ENCODE measurements around the gene FLT1.

Gene FLT1

DNA sequence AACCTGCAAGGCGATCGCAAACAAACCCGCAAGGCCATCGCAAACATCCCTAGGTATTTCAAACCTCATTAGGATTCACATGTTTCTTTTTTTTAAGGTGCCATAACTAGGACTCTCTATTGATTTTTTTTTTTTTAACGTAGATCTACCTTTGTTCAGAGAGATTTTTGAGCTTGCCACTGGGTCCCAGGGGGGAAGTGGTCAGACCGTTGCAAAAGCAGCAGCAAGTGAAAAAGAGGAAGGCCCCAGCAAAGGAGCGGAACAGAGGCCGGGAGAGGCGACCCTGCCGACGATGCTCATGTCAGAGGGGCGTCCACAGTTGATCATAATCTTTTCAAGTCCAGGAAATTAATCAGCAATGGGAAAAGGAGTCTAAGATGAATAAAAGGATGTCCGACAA lies 32.7 kb upstream of the FLT1 start:
- DNase-seq (ENCODE audit: low read depth in 1 of 2, low spot score in 1 of 2): no peak

DNA sequence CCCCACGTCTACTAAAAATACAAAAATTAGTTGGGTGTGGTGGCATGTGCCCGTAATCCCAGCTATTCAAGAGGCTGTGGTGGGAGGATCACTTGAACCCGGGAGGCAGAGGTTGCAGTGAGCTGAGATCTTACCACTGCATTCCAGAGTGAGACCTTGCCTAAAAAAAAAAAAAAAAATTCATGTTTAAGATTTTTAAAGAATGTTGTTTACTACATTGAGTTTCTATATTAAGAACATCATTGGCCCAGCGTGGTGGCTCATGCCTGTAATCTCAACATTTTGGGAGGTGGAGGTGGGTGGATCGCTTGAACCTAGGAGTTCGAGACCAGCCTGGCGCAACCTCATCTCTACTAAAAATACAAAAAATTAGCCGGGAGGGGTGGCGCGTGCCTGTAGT lies 31.9 kb upstream of the FLT1 start:
- no peak for DNase-seq (ENCODE audit: low read depth in 1 of 2, low spot score in 1 of 2)

DNA sequence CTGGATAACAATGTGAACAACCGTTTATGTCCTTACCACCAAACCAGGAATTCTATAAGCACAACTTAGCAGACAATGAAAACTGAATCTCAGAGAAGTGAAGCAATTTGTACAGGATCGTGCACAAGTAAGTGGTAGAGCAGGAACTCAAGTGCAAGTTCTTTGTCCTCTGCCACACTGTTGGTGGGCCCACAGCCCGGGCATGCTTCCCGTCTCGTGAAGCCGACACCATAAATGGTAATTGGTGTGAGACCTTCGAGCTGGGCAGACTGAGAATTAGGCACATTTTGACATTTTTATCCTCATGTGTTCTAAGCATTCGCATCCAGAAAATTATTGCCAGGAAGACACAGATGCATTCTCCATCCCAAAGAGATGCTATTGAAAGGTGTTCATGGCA lies 27.9 kb upstream of the FLT1 start:
- no peak for DNase-seq (ENCODE audit: low read depth in 1 of 2, low spot score in 1 of 2)

DNA sequence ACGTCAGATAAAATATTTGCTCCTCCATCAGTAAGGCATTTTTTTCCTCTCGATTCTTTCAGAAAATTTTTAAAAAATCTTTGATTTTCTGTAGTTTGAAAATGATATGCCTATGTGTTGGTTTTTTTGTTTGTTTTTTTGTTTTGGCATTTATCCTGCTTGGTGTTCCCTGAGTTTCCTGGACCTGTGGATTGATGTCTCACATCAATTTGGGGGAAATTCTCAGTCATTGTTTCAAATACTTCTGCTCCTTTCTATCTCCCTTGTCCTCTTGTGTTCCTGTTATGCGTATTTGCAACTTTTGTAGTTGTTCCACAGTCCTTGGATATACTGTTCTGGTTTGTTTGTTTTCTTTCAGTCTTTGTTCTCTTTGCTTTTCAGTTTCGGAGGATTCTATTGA lies 18.8 kb upstream of the FLT1 start:
- DNase-seq (ENCODE audit: low read depth in 1 of 2, low spot score in 1 of 2): no peak

DNA sequence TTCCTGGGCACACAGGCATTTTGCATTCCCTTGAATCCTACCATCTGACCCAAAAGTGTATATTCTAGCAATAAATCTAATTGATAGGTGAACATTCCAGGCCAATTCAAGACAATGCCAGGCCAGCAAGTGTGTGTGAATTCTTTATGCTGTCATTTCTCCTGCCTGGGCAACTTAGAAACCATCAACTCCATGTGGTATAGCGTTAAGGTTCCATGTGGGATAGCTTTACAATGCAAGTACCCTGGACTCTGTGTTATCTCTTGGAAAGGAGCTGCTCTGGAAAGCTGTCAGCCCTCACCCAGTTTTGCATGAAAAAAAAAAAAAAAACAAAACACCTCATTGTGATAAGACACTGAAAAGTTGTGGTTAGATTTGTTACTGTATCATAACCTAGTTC lies 15.6 kb upstream of the FLT1 start:
- no peak for DNase-seq (ENCODE audit: low read depth in 1 of 2, low spot score in 1 of 2)

DNA sequence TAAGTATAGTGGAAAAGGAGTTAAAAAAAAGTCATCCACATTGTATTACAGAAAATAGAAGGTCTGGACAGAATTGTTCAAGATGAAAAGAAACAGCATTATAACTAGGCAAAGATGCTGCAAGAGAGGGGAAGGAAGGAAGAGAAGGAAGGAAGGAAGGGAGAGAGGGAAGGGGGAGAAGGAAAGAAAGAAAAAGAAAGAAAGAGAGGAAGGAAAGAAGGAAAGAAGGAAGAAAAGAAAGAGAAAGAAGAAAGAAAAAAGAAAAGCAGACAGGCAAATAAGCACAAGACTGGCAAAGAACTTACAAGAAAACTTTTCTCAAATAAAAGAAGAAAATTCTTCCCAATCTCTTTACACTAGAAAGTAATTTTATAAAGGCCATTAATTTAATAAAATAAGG lies 15.1 kb upstream of the FLT1 start:
- no peak for DNase-seq (ENCODE audit: low read depth in 1 of 2, low spot score in 1 of 2)

DNA sequence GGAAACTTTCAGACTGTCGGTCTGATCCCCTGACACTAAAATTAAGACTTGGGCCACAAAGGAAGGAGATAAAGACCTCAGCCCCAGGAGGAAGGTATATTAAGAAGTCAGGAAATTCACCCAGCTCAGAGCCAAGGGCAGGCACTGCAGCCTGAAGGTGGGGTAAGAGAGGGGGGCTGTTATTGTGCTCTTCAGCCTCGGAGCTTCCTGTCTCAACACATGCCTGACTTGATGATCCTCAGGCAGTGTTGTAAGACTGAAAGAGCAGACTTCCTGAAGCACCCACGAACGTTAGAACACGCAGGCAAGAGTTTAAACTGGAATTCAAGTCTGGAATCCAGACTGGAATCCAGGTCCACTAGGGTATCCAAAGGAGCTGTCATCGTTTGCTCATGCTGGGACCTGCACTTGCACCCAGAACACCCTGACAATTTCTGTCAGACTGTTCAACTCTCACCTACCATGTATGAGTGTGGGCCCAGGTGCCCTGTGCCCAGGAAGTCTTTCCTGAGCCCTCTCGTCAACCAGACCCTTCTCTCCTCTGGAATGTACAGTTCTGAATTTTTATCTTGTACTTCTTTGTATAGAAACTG lies 10.7 kb upstream of the FLT1 start:
- DNase-seq (ENCODE audit: low read depth in 1 of 2, low spot score in 1 of 2): no peak

GRCh38 chr13:28503182-28503967 lies 8.4 kb upstream of the FLT1 start:
- no peak for DNase-seq (ENCODE audit: low read depth in 1 of 2, low spot score in 1 of 2)

DNA sequence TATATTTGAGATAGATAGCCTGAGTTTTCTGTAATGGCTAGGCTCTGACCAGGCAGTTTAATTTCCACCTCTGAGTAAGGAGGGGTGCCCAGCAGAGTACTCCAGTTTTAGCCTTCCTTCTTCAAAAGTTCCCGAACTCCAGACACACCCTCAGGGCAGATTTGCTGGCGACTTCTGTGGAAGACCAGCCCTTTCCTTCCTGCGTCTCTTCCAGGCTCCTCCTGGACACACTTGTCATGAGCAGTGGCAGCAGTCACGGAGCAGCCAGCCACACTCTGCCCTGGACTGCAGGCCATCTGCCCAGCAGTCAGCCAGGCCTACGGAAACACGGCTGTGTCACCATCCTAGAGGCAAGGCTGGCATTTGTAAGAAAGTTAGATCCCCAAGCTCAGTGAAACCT lies 6.6 kb upstream of the FLT1 start:
- no peak for DNase-seq (ENCODE audit: low read depth in 1 of 2, low spot score in 1 of 2)

GRCh38 chr13:28499609-28500008 lies 4.7 kb upstream of the FLT1 start:
- no peak for DNase-seq (ENCODE audit: low read depth in 1 of 2, low spot score in 1 of 2)

- DNase-seq (ENCODE audit: low read depth in 1 of 2, low spot score in 1 of 2): no peak
Observed at GRCh38 chr13:28498481-28499115, 3.7 kb upstream of the FLT1 start.

DNA sequence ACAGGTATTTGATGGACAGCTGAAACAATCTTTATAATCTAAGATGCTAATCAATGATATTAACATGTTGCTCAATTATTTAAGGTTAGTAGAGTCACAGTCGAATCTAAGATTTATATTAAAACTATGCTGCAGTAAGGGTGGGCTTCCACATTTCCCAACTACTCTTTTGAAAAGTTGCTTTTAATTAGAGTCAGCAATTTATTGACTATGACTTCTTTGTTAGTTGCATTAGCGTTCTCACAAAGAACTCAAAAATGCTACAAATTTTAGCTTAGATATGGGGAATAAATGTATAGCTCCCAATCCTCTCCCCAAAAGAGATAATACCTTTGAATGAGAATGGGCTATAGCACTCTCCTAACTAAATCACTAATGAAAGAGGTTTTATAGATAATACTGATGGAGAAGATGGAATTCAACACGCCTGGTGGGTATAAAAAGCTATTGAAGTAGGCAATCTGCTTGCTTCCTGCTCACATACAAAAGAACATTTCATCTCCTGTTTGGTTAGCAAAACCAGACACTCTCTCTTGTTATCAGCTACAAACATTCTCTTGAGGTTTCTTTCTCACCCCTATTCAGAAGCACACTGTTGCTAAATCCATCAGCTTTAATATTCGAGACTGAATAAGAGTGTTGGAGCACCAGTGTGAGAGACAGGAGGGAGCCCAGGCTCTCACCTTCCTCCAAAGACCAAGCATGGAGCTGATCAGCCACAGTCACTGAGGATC lies 2.4 kb upstream of the FLT1 start:
- DNase-seq (ENCODE audit: low read depth in 1 of 2, low spot score in 1 of 2): no peak

DNA sequence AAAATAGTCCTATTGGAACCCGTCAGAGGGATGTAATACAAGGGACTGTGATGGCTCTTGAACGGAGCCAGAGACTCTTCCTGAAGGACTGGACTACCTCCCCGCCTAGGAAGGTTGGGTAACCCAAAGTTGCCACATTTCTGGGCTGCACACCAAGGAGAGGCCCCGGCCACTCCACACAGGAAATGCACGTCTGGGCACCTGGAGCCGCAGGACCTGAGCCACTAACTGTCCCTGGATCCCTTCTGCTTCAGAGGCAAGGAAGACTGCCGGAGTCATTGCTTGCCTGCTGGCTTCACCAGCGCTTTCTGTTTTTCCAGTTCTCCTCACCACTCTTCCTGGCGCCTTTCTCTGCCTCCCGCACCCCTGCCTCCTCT lies 1.2 kb upstream of the FLT1 start:
- no peak for DNase-seq (ENCODE audit: low read depth in 1 of 2, low spot score in 1 of 2)

DNA sequence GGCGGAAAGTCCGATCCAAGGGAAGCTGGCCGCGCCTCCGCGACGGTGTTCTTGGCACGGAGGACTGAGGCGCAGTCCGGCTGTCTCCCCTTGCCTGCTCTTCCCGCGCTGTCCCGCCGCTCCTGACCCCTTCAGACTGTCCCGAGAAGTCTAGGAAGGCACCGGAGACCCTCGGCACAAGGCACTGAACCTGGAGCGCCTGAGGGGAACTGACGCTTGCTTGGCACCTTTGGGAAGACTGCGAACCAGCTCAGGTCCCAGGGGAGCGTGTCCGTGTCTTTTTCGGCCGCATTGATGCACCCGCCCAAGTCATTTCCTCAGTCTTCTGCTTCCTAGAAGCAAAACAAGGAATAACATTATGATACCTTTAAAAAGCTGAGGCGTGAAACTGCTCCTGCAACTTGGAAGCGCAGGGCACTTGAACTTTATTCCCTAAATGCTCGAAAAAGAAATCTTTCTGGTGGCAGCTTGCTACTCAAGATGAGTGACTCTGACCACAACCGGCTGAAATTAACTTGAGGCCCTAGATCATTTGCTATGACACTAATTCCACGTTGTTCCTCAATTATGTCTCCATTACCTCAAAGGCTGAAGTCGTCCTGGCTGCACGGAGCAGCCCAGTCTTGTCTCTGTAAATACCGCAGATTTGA lies 735 bp upstream of the FLT1 start:
- DNase-seq (ENCODE audit: low read depth in 1 of 2, low spot score in 1 of 2): no peak

GRCh38 chr13:28494504-28494777 lies 487 bp downstream of the FLT1 start:
- DNase-seq (ENCODE audit: low read depth in 1 of 2, low spot score in 1 of 2): no peak

- DNase-seq (ENCODE audit: low read depth in 1 of 2, low spot score in 1 of 2): no peak
Observed at GRCh38 chr13:28493740-28494503, 1.0 kb downstream of the FLT1 start.

GRCh38 chr13:28492569-28493367 lies 2.2 kb downstream of the FLT1 start:
- DNase-seq (ENCODE audit: low read depth in 1 of 2, low spot score in 1 of 2): no peak

- no peak for DNase-seq (ENCODE audit: low read depth in 1 of 2, low spot score in 1 of 2)
Observed at GRCh38 chr13:28490061-28490460, 4.9 kb downstream of the FLT1 start.

DNA sequence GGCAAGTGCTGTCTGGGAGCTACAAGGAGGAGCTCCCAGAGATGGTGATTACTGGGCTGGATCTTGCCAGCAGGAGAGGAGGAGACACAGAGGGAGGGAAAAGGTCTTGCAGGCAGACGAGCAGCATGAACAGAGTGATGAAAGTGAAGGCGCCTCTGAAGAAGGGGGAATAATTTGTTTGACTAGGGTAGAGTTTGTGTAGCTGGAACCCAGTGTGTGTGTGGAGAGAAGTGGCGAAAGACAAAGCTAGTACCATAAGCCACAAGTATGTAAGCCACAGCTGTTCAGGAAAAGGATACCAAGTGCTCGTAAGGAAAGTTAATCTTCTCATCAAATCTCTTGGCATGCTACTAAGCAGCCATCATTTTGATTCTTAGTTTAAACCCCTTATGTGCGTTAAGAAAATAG lies 5.4 kb downstream of the FLT1 start:
- no peak for DNase-seq (ENCODE audit: low read depth in 1 of 2, low spot score in 1 of 2)

DNA sequence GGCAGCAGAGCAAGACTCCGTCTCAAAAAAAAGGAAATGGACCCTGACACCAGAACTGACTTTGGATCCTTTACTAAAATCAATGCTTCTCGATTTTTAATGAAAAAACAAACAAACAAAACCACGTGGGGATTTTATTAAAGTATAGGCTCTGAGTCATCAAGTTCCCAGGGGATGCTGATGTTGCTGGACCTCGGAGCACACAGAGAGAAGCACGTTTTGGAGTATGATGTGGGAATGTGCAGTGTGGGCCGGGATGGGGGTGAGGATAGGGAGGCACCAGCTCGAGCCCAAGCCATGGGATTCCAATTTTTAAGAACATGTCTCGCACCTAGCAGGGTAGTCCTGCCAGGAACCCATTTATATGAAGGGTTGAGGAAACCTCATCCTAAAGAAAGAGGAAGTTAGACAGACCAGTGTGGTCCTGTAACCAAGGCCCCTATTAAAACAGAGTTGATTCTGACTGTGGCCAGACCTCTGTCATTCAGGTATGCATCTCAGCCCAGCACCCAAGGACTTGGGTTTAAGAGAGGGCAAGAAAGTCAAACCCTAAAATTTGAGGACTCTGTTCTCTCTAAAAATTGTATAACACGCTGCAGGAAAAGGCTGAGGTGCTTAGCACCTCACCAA lies 6.4 kb downstream of the FLT1 start:
- no peak for DNase-seq (ENCODE audit: low read depth in 1 of 2, low spot score in 1 of 2)
